K562 (cell line): ENCODE data around the gene TOMM5. TPM values are rescaled to one million over a fixed set of nuclear protein-coding genes. Genes with fewer than 3 reads are reported as not detected.

Source experiments
- HDAC1 ChIP-seq, 2 experiments: fragments of 450-650 bp; IDR thresholded peaks; 2 replicates each; pipeline ENCODE4 v1.6.1; 2016 to 2017; ENCODE audit warnings: inconsistent platforms in 1 of 2, mild to moderate bottlenecking in 1 of 2, moderate library complexity in 1 of 2
- HOXB6 ChIP-seq: fragments of 250-450 bp; sonication (Bioruptor Pico); IDR thresholded peaks from 2 replicates; pipeline ENCODE4 v1.5.1; 2022; ENCODE audit warnings: mild to moderate bottlenecking, borderline replicate concordance
- ILF3 ChIP-seq: fragments of 450-650 bp; IDR thresholded peaks from 2 replicates; pipeline ENCODE4 v1.6.1; 2018; ENCODE audit warnings: antibody characterized with exemption, mild to moderate bottlenecking, moderate library complexity, borderline replicate concordance
- NBN ChIP-seq: fragments of 450-650 bp; IDR thresholded peaks from 2 replicates; pipeline ENCODE4 v1.6.1; 2016; ENCODE audit warnings: low read depth, mild to moderate bottlenecking
- NR1H2 ChIP-seq: sonication (generic); formaldehyde crosslinking; IDR thresholded peaks from 2 replicates; pipeline ENCODE4 v1.4.0; 2020; ENCODE audit warnings: mild to moderate bottlenecking, missing genetic modification reagents
- OTX1 ChIP-seq: fragments of 450-650 bp; formaldehyde crosslinking; IDR thresholded peaks from 2 replicates; pipeline ENCODE4 v1.4.0; 2022; ENCODE audit warnings: mild to moderate bottlenecking
- SMAD3 ChIP-seq: fragments of 450-650 bp; formaldehyde crosslinking; conservative IDR thresholded peaks from 2 replicates; pipeline ENCODE4 v1.4.0; 2020; ENCODE audit warnings: mild to moderate bottlenecking
- ZNF584 ChIP-seq: fragments of 200-800 bp; sonication (Bioruptor generic); IDR thresholded peaks from 2 replicates; pipeline ENCODE4 v1.6.1; 2016; ENCODE audit warnings: low read depth, mild to moderate bottlenecking, missing genetic modification characterization, missing compliant biosample characterization
- ZNF707 ChIP-seq: fragments of 250-450 bp; sonication (Bioruptor Pico); conservative IDR thresholded peaks from 2 replicates; pipeline ENCODE4 v1.8.0; 2022; ENCODE audit warnings: inconsistent platforms, mild to moderate bottlenecking, moderate library complexity
- polyA plus RNA-seq, 8 experiments: library from polyadenylated mRNA; depleted of rRNA in 4 of 8; stranded (reverse) in 5 of 8; unstranded in 3 of 8; fragments of >200 nt; fragmentation: Nextera tagmentation in 2 of 8; fragmentation: Illumina TruSeq in 1 of 8; extraction: Ambion mirVana in 2 of 8; extraction: Trizol in 1 of 8; gene quantifications; 2 replicates each; pipeline versions ENCODE4 v1.2.1 to v1.2.3, GENCODE V29; 2011 to 2014; ENCODE audit warnings: inconsistent platforms in 1 of 8, missing spikeins in 1 of 8
- total RNA-seq, 7 experiments: library from RNA; depleted of rRNA in 6 of 7; stranded (reverse); fragments of >200 nt in 6 of 7; fragmentation: Illumina TruSeq in 2 of 7; extraction: Trizol in 2 of 7; gene quantifications; 2 replicates each; pipeline versions ENCODE4 v1.2.1 to v1.2.3, GENCODE V29; 2011 to 2021; ENCODE audit warnings: low replicate concordance in 1 of 7
- TF ChIP-seq, protein P1 (sequence below), 2 experiments: fragments of 450-650 bp; IDR thresholded peaks; 2 replicates each; pipeline ENCODE4 v1.6.1; 2016; ENCODE audit warnings: mild to moderate bottlenecking in 2 of 2, borderline replicate concordance in 1 of 2, low read depth in 1 of 2, moderate library complexity in 1 of 2
- TF ChIP-seq, protein P2 (sequence below): fragments of 200-800 bp; sonication (Bioruptor generic); IDR thresholded peaks from 2 replicates; pipeline ENCODE4 v1.6.1; 2016; ENCODE audit warnings: missing genetic modification characterization, missing compliant biosample characterization
- TF ChIP-seq, protein P3 (sequence below): sonication (generic); formaldehyde crosslinking; IDR thresholded peaks from 2 replicates; pipeline ENCODE4 v1.9.0; 2022; ENCODE audit warnings: mild to moderate bottlenecking, missing genetic modification reagents

TOMM5 gene
- total and polyA plus RNA-seq, 9 of the 15 experiments (the other 6 are each of a cell fraction or from before 2014, with no cell fraction given) = 262 to 1,742 (median 496) TPM

GRCh38 chr9:37592108-37592951, at the start of gene TOMM5 (continued):
- TF ChIP-seq, protein P1, sequence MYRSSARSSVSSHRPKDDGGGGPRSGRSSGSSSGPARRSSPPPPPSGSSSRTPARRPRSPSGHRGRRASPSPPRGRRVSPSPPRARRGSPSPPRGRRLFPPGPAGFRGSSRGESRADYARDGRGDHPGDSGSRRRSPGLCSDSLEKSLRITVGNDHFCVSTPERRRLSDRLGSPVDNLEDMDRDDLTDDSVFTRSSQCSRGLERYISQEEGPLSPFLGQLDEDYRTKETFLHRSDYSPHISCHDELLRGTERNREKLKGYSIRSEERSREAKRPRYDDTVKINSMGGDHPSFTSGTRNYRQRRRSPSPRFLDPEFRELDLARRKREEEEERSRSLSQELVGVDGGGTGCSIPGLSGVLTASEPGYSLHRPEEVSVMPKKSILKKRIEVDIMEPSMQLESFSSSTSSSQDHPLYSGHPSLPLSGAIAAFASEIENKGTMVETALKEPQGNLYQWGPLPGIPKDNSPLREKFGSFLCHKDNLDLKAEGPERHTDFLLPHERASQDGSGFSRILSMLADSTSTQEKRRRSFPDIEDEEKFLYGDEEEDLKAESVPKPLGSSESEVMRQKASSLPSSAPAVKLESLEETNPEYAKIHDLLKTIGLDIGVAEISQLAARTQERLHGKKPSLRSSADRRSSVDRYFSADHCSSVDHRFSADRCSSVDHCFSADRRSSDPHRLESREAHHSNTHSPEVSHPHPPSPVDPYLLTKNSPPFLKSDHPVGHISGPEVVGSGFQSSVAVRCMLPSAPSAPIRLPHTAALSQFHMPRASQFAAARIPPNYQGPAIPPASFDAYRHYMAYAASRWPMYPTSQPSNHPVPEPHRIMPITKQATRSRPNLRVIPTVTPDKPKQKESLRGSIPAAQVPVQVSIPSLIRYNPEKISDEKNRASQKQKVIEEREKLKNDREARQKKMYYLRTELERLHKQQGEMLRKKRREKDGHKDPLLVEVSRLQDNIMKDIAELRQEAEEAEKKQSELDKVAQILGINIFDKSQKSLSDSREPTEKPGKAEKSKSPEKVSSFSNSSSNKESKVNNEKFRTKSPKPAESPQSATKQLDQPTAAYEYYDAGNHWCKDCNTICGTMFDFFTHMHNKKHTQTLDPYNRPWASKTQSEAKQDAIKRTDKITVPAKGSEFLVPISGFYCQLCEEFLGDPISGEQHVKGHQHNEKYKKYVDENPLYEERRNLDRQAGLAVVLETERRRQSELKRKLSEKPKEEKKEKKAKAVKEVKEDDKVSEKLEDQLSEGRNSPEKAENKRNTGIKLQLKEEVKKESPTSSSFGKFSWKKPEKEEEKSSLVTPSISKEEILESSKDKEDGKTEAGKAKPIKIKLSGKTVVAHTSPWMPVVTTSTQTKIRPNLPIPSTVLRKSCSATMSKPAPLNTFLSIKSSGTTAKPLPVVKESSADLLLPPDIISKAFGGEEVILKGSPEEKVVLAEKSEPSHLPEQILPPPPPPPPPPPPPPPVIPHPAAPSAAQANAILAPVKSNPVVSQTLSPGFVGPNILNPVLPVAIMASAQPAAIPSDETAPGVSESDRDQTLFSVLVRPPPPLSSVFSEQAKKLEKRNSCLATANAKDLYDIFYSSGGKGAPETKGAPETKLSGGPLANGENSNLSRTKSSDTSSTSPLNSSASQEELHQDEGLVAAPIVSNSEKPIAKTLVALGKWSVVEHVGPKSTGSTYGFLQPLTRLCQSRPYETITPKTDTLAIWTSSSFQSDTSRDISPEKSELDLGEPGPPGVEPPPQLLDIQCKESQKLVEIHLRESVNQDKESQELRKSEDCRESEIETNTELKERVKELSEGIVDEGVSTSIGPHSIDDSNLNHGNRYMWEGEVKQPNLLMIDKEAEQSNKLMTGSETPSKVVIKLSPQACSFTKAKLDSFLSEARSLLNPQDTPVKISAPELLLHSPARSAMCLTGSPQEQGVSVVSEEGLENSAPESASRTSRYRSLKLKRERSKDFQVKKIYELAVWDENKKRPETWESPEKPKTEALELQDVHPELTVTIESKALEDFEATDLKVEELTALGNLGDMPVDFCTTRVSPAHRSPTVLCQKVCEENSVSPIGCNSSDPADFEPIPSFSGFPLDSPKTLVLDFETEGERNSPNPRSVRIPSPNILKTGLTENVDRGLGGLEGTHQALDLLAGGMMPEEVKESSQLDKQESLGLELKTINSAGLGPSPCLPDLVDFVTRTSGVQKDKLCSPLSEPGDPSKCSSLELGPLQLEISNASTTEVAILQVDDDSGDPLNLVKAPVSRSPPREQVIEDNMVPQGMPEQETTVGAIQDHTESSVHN (IDR thresholded peaks at IDR 0.05; ENCODE audit: borderline replicate concordance in 1 of 2, low read depth in 1 of 2) = peak in 1 of 2 experiments; percentile 69; a peak in 2 of 4 replicates
- TF ChIP-seq SMAD3 (CRISPR knock-in tag) = no peak
- TF ChIP-seq NR1H2 (CRISPR knock-in tag) = peak; percentile 27; the same call in 1 of the 2 replicates
- no peak for TF ChIP-seq ZNF584 (CRISPR knock-in tag)
- TF ChIP-seq OTX1 (CRISPR knock-in tag) = peak; percentile 74; the same call in 1 of the 2 replicates
- TF ChIP-seq, protein P2, sequence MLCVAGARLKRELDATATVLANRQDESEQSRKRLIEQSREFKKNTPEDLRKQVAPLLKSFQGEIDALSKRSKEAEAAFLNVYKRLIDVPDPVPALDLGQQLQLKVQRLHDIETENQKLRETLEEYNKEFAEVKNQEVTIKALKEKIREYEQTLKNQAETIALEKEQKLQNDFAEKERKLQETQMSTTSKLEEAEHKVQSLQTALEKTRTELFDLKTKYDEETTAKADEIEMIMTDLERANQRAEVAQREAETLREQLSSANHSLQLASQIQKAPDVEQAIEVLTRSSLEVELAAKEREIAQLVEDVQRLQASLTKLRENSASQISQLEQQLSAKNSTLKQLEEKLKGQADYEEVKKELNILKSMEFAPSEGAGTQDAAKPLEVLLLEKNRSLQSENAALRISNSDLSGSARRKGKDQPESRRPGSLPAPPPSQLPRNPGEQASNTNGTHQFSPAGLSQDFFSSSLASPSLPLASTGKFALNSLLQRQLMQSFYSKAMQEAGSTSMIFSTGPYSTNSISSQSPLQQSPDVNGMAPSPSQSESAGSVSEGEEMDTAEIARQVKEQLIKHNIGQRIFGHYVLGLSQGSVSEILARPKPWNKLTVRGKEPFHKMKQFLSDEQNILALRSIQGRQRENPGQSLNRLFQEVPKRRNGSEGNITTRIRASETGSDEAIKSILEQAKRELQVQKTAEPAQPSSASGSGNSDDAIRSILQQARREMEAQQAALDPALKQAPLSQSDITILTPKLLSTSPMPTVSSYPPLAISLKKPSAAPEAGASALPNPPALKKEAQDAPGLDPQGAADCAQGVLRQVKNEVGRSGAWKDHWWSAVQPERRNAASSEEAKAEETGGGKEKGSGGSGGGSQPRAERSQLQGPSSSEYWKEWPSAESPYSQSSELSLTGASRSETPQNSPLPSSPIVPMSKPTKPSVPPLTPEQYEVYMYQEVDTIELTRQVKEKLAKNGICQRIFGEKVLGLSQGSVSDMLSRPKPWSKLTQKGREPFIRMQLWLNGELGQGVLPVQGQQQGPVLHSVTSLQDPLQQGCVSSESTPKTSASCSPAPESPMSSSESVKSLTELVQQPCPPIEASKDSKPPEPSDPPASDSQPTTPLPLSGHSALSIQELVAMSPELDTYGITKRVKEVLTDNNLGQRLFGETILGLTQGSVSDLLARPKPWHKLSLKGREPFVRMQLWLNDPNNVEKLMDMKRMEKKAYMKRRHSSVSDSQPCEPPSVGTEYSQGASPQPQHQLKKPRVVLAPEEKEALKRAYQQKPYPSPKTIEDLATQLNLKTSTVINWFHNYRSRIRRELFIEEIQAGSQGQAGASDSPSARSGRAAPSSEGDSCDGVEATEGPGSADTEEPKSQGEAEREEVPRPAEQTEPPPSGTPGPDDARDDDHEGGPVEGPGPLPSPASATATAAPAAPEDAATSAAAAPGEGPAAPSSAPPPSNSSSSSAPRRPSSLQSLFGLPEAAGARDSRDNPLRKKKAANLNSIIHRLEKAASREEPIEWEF (CRISPR knock-in tag) = no peak
- TF ChIP-seq ZNF707 = no peak; the same call in 1 of the 2 replicates
- no peak for TF ChIP-seq HOXB6 (CRISPR knock-in tag)
- TF ChIP-seq ILF3 = no peak
- TF ChIP-seq, protein P3, sequence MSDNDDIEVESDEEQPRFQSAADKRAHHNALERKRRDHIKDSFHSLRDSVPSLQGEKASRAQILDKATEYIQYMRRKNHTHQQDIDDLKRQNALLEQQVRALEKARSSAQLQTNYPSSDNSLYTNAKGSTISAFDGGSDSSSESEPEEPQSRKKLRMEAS = peak; percentile 95
- TF ChIP-seq HDAC1 (IDR thresholded peaks at IDR 0.05) = peak; percentile 55 to 92; a peak in 3 of 4 replicates
- peak; percentile 90 for TF ChIP-seq NBN
